Brain microvascular endothelial cell (primary cell): ENCODE data around the gene NFIB.

Source experiments
- DNase-seq: peaks from one replicate; pipeline ENCODE4 v3.0.0-alpha.2; 2020
- H3K27ac ChIP-seq: fragments of 250-450 bp; sonication (Bioruptor Pico); 2 replicates; pipeline ENCODE4 v1.5.1; 2020; ENCODE audit warnings: mild to moderate bottlenecking, moderate library complexity
- H3K27me3 ChIP-seq: fragments of 250-450 bp; sonication (Bioruptor Pico); replicated peaks from 2 replicates; pipeline ENCODE4 v1.5.1; 2020; ENCODE audit warnings: mild to moderate bottlenecking
- H3K36me3 ChIP-seq: fragments of 250-450 bp; sonication (Bioruptor Pico); replicated peaks from 2 replicates; pipeline ENCODE4 v1.5.1; 2020; ENCODE audit warnings: mild to moderate bottlenecking
- H3K4me3 ChIP-seq: 2 replicates; pipeline ENCODE4 v1.5.1; 2011; ENCODE audit warnings: low read depth, mild to moderate bottlenecking, control low read depth, low read length, moderate library complexity
- in situ Hi-C: cut with HindIII; loops from 2 replicates; pipeline ENCODE4 v1.10.0; 2017; ENCODE audit warnings: low sequenced_read_pairs, low pct_ligation_motif_present
- TF ChIP-seq, protein P1 (sequence below): IDR thresholded peaks from 2 replicates; pipeline ENCODE4 v1.5.1; 2011; ENCODE audit warnings: low read depth, mild to moderate bottlenecking, moderate library complexity, low read length, control low read depth, inconsistent platforms; ENCODE audit errors: missing control alignments

Gene NFIB

DNA sequence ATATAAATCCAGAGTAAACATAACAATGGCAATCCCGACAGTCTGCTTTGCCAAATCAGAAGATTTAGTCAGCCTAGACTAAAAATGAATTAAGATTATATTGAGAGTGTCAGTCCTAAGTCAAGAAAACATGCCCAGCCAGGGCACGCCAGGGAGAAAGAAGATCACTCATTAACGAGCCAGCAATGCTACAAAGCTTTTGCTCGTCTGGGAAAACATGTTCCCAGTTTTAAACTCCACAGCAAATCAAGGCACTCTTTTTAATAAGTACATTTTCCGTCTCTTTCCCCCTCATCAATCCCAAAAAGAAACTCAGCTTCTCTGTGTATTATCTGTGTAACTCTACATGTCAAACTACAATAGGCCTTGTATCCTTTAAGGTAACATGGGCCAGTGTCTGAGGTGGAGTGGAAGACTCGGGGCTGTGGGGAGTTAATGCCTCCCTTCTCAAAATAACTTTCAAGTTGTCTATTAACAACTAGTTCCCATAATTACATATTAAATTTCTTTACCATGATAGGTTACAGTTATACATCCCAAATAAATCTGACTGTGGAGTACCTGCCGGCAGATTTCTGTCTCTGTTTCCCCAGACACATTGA is 40.9 kb downstream of the NFIB start:
- H3K27me3 ChIP-seq: no peaks in the 10 kb centered on the region
- in situ Hi-C loops: no loop called here
- no peak for DNase-seq
- no peak overlapping the region for H3K4me3 ChIP-seq
- peak overlapping the region; percentile 37 for H3K27ac ChIP-seq
- H3K36me3 ChIP-seq: no peaks in the 10 kb centered on the region
- TF ChIP-seq, protein P1, sequence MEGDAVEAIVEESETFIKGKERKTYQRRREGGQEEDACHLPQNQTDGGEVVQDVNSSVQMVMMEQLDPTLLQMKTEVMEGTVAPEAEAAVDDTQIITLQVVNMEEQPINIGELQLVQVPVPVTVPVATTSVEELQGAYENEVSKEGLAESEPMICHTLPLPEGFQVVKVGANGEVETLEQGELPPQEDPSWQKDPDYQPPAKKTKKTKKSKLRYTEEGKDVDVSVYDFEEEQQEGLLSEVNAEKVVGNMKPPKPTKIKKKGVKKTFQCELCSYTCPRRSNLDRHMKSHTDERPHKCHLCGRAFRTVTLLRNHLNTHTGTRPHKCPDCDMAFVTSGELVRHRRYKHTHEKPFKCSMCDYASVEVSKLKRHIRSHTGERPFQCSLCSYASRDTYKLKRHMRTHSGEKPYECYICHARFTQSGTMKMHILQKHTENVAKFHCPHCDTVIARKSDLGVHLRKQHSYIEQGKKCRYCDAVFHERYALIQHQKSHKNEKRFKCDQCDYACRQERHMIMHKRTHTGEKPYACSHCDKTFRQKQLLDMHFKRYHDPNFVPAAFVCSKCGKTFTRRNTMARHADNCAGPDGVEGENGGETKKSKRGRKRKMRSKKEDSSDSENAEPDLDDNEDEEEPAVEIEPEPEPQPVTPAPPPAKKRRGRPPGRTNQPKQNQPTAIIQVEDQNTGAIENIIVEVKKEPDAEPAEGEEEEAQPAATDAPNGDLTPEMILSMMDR: no peak

DNA sequence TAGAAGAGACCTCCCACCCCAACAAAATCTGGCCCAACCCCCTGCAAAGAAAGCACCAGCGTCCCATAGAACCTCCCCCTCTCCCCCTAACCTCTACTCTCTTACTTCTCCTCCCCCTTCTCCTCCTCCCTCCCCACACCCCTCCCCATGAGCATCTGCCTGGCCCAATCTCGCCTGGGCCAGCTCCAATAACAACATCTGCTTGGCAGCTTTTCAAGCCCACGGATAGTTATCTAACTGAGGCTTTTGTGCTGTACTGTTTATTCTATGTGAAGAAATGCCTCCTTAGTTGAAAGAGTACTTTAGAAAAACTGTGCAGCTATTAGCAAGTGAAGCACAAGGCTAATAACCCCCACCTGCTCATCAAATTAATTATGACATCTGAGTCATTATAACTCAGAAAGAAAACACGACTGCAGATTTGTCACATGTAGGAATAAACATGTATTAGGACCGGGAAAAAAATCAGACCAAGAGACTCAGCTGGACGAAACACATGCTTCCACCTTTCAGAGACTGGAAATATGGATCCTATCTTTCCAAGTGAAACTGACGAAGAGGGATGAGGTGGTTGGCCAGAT is 42.8 kb downstream of the NFIB start:
- no peaks in the 10 kb centered on the region for H3K36me3 ChIP-seq
- H3K4me3 ChIP-seq: no peak overlapping the region
- peak; percentile 87 for DNase-seq
- H3K27ac ChIP-seq: peak overlapping the region; percentile 45
- in situ Hi-C loops: no loop called here
- TF ChIP-seq, protein P1: no peak
- H3K27me3 ChIP-seq: no peaks in the 10 kb centered on the region

DNA sequence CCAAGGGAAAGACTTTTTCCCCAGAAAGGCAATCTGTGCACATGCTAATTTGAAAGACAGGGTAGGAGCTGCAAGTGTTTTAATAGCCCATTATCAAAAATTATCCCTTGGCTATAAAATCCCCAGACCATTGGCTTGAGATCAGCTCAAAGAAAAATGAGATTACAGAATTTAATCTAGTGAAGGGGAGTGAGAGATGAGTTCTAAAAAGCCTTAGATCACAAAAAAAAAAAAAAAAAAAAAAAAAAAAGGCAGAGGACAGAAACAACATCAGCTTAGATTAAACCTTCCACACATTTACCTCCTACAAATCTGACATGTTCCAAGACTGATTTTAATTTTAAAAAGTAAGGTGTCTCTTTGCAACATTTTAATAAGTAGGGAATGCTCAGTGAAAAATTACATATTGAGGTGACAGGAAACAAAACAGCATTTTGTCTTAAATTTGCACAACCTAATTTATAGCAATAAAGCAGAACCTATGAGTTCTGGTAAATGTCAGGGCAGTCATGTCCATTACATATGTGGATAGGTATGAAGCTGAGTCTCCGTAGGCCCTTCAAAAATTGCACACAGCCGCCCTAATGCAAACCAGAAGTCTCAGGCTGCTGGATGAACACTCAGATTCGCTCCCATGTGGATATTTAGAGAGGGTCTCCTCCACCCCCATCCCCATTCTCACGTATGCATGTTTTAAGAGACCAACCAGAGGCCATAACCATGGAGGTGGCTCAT is 43.4 kb downstream of the NFIB start:
- no peaks in the 10 kb centered on the region for H3K36me3 ChIP-seq
- H3K27ac ChIP-seq: no peak overlapping the region
- TF ChIP-seq, protein P1: no peak
- no peaks in the 10 kb centered on the region for H3K27me3 ChIP-seq
- no peak for DNase-seq
- no peak overlapping the region for H3K4me3 ChIP-seq
- in situ Hi-C loops: no loop called here

DNA sequence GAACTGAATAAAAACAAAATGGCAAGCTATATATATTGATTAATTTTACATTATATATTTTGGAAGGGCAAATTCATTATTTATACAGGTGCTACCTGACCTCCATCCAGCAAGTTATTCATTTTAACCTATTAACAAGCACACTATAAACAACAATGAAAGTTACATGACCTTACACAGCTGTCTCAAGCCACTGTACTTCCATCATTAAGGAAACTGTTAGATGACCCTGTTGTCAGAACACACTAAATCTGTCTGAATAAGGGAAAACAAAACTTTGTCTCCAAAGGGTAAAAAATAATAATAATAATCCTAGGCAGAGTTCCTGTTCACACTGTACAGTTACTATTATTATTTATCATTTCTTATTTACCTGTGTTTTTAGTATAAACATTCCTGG is 44.0 kb downstream of the NFIB start:
- H3K36me3 ChIP-seq: no peaks in the 10 kb centered on the region
- H3K4me3 ChIP-seq: no peak overlapping the region
- in situ Hi-C loops: no loop called here
- DNase-seq: no peak
- no peaks in the 10 kb centered on the region for H3K27me3 ChIP-seq
- no peak overlapping the region for H3K27ac ChIP-seq
- TF ChIP-seq, protein P1: no peak

DNA sequence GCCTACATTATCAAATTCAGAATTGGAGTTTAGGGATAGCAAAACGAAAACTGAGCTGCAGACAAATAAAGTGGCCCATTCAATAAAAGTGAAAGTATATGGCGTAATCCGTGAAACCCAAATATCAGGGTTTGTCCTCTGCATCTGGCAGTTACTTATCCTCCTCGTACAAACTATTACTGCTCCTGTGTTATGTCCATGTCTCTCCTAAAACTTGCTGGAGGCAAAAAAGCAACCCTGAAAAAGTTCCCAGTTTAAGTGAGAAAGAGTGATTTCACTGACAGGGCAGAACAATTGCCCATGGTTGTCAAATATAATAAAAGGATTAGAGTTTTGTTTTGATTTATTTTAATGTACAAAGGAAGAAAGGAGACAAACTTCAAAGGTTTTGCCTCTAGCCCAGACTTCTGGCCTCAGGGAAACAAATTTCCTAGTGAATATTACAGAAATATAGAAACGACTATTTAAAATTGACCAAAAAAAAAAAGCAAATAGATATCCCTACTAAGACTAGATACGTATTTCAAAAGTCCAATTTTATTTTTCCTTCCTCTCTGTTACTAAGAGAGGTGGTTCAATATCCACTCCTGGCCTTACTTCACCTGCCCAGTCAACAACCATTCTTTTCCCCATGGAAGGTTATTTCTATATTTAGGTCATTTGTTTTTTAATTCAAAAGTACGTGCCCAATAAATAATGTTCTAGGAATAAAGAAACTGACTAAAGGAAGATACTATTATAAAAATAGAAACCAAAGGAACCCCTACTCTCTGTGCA is 50.0 kb downstream of the NFIB start:
- no peak overlapping the region for H3K27ac ChIP-seq
- no peaks in the 10 kb centered on the region for H3K27me3 ChIP-seq
- no peak overlapping the region for H3K4me3 ChIP-seq
- no peaks in the 10 kb centered on the region for H3K36me3 ChIP-seq
- no peak for DNase-seq
- in situ Hi-C loops: no loop called here
- TF ChIP-seq, protein P1: no peak
